GM19324 (cell line): ENCODE measurements around the gene UCMA.

Source experiments
- ATAC-seq: cut with Tn5 transposase; IDR thresholded peaks from one replicate; pipeline ENCODE4 v1.9.1; 2021; ENCODE audit warnings: mild to moderate bottlenecking, moderate library complexity; ENCODE audit not compliant: unreplicated experiment, low FRiP score

UCMA gene

GRCh38 chr10:13189961-13190360 is 44.2 kb downstream of the UCMA start:
- no peak for ATAC-seq

DNA sequence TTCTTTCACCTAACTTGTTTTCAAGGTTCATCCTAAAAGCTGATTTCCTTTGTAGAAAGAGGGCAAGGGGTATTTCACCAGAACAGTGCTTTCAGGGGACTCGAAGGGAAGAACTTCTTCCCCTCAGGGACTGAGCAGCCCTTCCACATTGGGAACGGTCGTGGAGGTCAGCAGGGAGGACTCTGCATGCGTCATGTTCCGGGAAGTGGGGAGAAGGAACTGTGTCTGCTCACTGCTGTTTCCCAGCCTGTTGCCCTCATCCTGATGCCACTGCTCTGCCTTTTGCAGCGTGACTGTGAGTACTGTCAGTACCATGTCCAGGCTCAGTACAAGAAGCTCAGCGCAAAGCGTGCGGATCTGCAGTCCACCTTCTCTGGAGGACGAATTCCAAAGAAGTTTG is 45.6 kb downstream of the UCMA start:
- no peak for ATAC-seq

- no peak for ATAC-seq
These were observed 47.0 kb downstream of the UCMA start for GRCh38 chr10:13187135-13187534.

DNA sequence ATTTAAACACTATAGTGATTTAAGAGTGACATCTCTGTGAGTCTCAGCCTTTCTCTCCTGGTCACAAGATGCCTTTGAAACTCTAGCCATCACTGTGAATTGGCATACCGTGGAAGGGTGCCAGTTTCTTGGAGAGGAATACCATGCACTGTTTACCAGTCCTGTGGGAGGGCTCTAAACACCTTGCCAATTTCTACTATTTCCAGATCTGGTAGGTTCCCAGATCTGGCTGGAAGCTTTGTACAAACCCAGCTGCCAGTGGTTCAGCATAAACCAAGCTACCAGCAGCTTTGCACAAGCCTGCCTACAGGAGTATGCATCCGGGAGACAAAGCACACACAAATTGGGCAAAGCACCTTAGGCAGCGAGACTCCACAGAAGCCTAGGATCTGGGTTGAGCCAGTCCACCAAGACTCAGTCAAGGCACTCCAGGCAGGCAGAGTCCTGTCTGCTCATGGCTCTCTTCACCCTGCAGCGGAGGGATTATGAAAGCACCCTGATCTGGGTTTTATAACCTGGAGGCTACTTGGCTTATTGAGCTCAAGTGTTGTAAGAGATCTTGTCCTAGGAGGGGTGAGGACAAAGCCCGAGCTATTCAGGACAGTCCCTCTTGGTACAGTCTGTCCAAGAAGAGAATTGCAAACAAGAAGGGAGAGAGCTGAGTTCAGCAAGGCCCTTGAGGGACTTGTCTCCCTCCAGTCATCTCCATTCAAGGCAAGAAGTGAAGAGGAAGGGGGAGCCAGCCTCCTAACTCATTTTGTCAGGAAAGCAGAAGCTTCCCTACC is 49.3 kb downstream of the UCMA start:
- ATAC-seq, result no peak

DNA sequence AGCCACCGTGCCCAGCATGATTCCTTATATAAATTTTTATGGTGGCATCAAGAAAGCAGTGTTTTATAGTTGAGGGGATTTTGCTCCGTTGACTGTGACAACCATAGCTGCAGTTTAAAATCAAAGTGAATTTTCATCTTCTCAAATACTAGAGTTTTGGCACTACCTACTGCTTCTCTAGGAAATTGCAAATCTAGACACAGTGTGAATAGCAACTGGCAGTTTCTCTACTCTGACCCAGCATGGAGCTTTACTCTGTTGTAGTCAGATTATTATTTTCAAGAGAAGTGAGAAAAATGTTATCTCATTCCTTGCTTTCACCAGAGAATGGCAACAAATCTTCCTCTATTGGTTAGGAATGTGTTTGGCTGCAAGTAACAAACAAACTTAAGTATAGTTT is 49.9 kb downstream of the UCMA start:
- ATAC-seq, result no peak

DNA sequence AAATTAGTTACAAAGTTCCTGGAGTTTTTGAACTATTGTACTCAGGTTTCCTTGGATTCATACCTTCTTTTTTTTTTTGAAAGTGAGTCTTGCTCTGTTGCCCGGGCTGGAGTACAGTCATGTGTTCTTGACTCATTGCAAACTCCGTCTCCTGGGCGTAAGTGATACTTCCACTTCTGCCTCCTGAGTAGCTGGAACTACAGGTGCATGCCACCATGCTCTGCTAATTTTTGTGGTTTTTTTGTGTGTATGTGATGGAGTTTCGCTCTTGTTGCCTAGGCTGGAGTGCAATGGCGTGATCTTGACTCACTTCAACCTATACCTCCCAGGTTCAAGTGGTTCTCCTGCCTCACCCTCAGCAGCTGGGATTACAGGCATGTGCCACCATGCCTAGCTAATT is 50.5 kb downstream of the UCMA start:
- no peak for ATAC-seq

DNA sequence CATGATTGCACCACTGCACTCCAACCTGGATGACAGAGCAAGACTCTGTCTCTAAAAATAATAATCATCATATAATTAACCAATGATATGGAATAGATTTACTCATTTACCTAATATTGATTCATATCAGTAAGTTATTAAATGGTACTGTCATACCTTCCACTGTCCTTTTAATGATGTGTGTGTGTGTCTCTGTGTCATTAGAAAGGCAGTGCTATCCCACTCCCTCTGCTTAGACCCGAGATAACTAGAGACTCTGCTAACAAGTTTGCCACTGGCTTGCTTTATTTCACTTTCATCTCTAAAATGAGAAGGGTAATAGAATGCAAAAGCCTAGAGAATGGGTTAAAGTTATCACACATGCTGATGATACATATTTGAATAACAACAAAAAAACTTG is 51.8 kb downstream of the UCMA start:
- ATAC-seq, result no peak

GRCh38 chr10:13180788-13181187 is 53.4 kb downstream of the UCMA start:
- no peak for ATAC-seq

DNA sequence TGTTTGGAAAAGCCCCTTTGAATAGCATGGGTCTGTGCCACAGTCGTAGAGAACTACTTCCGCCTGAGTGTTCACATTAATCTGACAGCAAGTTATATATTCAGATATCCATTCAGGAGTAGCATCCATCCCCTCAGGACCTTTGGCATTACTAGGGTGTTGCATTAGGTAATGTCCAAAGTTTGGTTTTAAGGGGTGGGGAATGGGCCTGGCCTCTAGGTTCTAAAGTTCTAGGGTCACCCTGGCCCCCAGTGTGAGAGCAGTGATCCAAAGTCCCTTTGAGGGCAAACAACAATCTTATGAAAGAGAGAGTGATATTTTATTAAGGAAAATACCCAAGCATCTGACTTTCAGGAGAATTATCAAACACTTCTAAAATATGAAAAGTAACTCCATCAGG is 60.6 kb downstream of the UCMA start:
- ATAC-seq, result no peak
